HL-60 (cell line): Measurements from ENCODE around the gene DUSP1.

ENCODE experiments used
- DNase-seq, 2 experiments: peaks; one replicate each; pipeline ENCODE4 v3.0.0-alpha.2; 2010 to 2020; ENCODE audit warnings: low read depth in 1 of 2, low spot score in 1 of 2
- H3K27ac ChIP-seq: fragments of 250-450 bp; sonication (Bioruptor Pico); replicated peaks from 2 replicates; pipeline ENCODE4 v1.5.1; 2020; ENCODE audit warnings: mild to moderate bottlenecking, moderate library complexity
- H3K27me3 ChIP-seq: fragments of 250-450 bp; sonication (Bioruptor Pico); 2 replicates; pipeline ENCODE4 v1.5.1; 2021; ENCODE audit warnings: mild to moderate bottlenecking, moderate library complexity; ENCODE audit not compliant: insufficient read depth, poor library complexity, severe bottlenecking
- H3K4me3 ChIP-seq: replicated peaks from 2 replicates; pipeline ENCODE4 v1.5.1; 2011; ENCODE audit warnings: mild to moderate bottlenecking, control low read depth, low read length; ENCODE audit not compliant: insufficient read depth
- GABPA ChIP-seq: IDR thresholded peaks from 2 replicates; pipeline ENCODE4 v1.6.1; 2012; ENCODE audit warnings: low read depth
- POLR2AphosphoS5 ChIP-seq: IDR thresholded peaks from 2 replicates; pipeline ENCODE4 v1.6.1; 2012; ENCODE audit warnings: low read depth
- SPI1 ChIP-seq: IDR thresholded peaks from 2 replicates; pipeline ENCODE4 v1.6.1; 2012; ENCODE audit warnings: low read depth, mild to moderate bottlenecking, borderline replicate concordance
- TF ChIP-seq, protein P1 (sequence below): IDR thresholded peaks from 2 replicates; pipeline ENCODE4 v1.6.1; 2012; ENCODE audit warnings: low read depth; ENCODE audit not compliant: insufficient replicate concordance
- TF ChIP-seq, protein P2 (sequence below): IDR thresholded peaks from one replicate; pipeline ENCODE4 v1.5.1; 2011; ENCODE audit warnings: low read length, control low read depth, inconsistent platforms; ENCODE audit not compliant: insufficient read depth

DUSP1 gene

DNA sequence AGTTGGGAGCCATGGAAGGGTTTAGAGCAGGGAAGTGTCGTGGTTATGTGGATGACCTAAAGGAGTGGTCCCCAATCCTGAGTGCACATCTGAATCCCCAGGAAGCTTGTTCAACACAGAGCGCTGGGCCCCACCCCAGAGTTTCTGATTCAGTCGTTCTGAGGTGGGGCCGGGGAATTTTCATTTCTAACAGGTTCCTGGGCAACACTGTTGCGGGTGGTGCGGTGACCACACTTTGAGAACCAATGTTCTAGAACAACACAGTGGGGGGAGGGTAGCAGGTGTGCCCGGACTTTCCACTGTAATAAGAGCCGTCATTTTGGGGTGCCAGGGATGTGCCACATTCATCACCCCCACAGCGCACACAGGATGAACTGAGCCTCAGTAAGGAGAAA is 39.3 kb downstream of the DUSP1 start:
- Histone ChIP-seq H3K27me3 (no peaks in the 10 kb centered on the region), H3K4me3 (no peak overlapping the region), H3K27ac (no peak overlapping the region)
- TF ChIP-seq SPI1, result no peak
- TF ChIP-seq, protein P1, sequence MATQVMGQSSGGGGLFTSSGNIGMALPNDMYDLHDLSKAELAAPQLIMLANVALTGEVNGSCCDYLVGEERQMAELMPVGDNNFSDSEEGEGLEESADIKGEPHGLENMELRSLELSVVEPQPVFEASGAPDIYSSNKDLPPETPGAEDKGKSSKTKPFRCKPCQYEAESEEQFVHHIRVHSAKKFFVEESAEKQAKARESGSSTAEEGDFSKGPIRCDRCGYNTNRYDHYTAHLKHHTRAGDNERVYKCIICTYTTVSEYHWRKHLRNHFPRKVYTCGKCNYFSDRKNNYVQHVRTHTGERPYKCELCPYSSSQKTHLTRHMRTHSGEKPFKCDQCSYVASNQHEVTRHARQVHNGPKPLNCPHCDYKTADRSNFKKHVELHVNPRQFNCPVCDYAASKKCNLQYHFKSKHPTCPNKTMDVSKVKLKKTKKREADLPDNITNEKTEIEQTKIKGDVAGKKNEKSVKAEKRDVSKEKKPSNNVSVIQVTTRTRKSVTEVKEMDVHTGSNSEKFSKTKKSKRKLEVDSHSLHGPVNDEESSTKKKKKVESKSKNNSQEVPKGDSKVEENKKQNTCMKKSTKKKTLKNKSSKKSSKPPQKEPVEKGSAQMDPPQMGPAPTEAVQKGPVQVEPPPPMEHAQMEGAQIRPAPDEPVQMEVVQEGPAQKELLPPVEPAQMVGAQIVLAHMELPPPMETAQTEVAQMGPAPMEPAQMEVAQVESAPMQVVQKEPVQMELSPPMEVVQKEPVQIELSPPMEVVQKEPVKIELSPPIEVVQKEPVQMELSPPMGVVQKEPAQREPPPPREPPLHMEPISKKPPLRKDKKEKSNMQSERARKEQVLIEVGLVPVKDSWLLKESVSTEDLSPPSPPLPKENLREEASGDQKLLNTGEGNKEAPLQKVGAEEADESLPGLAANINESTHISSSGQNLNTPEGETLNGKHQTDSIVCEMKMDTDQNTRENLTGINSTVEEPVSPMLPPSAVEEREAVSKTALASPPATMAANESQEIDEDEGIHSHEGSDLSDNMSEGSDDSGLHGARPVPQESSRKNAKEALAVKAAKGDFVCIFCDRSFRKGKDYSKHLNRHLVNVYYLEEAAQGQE, result no peak
- DNase-seq, result no peak

DNA sequence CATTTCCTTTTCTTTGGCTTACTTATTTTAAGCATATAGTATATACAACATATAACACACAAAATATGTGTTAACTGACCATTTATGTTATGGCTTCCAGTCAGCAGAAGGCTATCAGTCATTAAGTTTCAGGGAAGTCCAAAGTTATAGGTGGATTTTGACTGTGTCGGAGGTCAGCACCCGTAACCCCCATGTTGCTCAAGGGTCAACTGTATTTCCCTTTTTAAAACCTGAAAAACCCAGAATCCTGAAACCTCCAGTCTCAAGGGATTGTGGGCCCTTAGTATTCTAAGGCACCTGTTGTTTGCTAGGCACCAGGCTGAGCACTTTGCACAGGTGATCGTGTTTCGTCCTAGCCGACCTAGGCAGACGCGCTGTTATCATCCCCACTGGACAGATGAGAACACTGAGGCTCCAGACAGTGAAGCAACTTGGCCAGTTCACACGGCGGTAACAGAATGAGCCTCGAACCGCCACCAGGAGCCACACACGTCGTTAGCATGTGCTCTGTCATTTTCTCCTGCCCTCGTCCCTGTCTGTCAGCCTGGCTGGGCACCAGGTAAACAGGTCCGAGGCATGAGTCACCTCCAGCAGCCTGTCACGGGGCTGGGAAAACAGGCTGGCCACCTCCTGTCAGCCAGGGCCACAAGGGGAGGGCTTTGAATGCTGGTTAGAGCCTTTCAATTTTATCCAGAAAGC is 39.9 kb downstream of the DUSP1 start:
- TF ChIP-seq SPI1 (no peak), POLR2AphosphoS5 (no peak), GABPA (no peak)
- TF ChIP-seq, protein P1, result no peak
- TF ChIP-seq, protein P2, sequence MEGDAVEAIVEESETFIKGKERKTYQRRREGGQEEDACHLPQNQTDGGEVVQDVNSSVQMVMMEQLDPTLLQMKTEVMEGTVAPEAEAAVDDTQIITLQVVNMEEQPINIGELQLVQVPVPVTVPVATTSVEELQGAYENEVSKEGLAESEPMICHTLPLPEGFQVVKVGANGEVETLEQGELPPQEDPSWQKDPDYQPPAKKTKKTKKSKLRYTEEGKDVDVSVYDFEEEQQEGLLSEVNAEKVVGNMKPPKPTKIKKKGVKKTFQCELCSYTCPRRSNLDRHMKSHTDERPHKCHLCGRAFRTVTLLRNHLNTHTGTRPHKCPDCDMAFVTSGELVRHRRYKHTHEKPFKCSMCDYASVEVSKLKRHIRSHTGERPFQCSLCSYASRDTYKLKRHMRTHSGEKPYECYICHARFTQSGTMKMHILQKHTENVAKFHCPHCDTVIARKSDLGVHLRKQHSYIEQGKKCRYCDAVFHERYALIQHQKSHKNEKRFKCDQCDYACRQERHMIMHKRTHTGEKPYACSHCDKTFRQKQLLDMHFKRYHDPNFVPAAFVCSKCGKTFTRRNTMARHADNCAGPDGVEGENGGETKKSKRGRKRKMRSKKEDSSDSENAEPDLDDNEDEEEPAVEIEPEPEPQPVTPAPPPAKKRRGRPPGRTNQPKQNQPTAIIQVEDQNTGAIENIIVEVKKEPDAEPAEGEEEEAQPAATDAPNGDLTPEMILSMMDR, result no peak
- Histone ChIP-seq H3K4me3 (no peak overlapping the region), H3K27ac (no peak overlapping the region), H3K27me3 (no peaks in the 10 kb centered on the region)
- DNase-seq, result no peak

DNA sequence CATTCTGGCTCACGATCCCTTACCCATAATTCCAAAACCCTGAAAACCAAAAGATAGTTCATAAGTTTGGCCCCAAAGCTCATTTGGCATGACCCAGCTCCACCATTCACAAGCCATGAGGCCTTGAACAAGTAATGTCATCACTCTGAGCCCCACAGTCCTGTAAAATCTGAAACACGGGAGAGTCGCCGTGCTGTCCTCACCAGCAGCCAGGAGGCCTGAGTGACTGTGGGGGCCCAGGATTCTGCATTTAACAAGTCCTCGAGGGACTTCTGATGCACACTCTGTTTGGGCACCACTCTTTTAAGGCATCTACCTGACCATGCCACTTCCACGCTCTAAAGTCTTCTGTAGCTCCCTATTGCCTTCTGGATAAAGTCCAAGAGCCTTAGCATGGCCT is 40.8 kb downstream of the DUSP1 start:
- Histone ChIP-seq H3K4me3 (no peak overlapping the region), H3K27me3 (no peaks in the 10 kb centered on the region), H3K27ac (no peak overlapping the region)
- TF ChIP-seq, protein P1, result no peak
- no peak for DNase-seq

DNA sequence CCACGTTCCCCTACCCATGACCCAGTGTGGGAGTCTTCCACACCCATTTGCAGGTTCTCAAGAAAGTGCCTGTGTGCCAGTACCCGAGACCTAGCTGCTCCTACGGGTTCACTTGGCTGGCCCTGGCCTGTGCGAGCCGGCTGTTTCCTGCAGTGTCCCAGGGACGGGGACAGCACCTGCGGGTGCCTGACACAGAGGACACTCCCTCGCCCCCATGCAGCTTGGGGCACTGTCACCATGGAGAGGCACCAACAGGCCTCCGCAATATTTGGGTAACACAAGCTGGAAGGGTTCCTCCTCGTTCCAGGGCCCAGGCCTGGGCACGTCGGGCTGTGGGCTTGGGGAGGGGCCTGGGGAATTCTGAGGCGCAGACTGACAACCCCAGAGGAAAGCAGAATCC is 41.4 kb downstream of the DUSP1 start:
- Histone ChIP-seq H3K4me3 (no peak overlapping the region), H3K27me3 (no peaks in the 10 kb centered on the region), H3K27ac (no peak overlapping the region)
- DNase-seq, result no peak
- TF ChIP-seq, protein P2, result no peak
- TF ChIP-seq GABPA, result no peak
- TF ChIP-seq, protein P1, result no peak
- TF ChIP-seq SPI1, result no peak
- TF ChIP-seq POLR2AphosphoS5, result no peak
